Measurements from ENCODE around the gene OR52W1.

OR52W1 gene, protein sequence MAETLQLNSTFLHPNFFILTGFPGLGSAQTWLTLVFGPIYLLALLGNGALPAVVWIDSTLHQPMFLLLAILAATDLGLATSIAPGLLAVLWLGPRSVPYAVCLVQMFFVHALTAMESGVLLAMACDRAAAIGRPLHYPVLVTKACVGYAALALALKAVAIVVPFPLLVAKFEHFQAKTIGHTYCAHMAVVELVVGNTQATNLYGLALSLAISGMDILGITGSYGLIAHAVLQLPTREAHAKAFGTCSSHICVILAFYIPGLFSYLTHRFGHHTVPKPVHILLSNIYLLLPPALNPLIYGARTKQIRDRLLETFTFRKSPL

DNA sequence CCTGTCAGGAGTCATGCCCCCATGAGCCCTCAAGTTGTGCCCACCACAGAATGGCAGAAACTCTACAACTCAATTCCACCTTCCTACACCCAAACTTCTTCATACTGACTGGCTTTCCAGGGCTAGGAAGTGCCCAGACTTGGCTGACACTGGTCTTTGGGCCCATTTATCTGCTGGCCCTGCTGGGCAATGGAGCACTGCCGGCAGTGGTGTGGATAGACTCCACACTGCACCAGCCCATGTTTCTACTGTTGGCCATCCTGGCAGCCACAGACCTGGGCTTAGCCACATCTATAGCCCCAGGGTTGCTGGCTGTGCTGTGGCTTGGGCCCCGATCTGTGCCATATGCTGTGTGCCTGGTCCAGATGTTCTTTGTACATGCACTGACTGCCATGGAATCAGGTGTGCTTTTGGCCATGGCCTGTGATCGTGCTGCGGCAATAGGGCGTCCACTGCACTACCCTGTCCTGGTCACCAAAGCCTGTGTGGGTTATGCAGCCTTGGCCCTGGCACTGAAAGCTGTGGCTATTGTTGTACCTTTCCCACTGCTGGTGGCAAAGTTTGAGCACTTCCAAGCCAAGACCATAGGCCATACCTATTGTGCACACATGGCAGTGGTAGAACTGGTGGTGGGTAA, at the start of gene OR52W1:
Gene OR52W1, plus strand, starts transcription at position 51 of the 637 bp plus-strand sequence. Its CDS starts 0 bp downstream, at position 51.
- H2AFZ ChIP-seq (ENCODE audit: low read depth, low read length, severe bottlenecking): no peak within 1 kb of the TSS
- no peaks in the 10 kb centered on the region for H3K79me2 ChIP-seq (ENCODE audit: insufficient read depth, low read length)
- H3K27me3 ChIP-seq (ENCODE audit: low read length): no peaks in the 10 kb centered on the region
- TF ChIP-seq EZH2phosphoT487 (conservative IDR thresholded peaks at IDR 0.05; ENCODE audit: low read length): no peak
- TF ChIP-seq, protein P1, sequence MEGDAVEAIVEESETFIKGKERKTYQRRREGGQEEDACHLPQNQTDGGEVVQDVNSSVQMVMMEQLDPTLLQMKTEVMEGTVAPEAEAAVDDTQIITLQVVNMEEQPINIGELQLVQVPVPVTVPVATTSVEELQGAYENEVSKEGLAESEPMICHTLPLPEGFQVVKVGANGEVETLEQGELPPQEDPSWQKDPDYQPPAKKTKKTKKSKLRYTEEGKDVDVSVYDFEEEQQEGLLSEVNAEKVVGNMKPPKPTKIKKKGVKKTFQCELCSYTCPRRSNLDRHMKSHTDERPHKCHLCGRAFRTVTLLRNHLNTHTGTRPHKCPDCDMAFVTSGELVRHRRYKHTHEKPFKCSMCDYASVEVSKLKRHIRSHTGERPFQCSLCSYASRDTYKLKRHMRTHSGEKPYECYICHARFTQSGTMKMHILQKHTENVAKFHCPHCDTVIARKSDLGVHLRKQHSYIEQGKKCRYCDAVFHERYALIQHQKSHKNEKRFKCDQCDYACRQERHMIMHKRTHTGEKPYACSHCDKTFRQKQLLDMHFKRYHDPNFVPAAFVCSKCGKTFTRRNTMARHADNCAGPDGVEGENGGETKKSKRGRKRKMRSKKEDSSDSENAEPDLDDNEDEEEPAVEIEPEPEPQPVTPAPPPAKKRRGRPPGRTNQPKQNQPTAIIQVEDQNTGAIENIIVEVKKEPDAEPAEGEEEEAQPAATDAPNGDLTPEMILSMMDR (IDR thresholded peaks at IDR 0.05; ENCODE audit: insufficient read depth, low read length, poor library complexity, severe bottlenecking): no peak
- H3F3A ChIP-seq (ENCODE audit: insufficient read depth): no peaks in the 10 kb centered on the region
- H3K4me3 ChIP-seq (ENCODE audit: insufficient read depth, low read length, poor library complexity, severe bottlenecking): no peak within 1 kb of the TSS
- H3K9me2 ChIP-seq (replicated peaks; ENCODE audit: insufficient read depth, low read length): no peaks in the 10 kb centered on the region
- H3K9me3 ChIP-seq (ENCODE audit: insufficient read depth, low read length): no peaks in the 10 kb centered on the region
- no peak within 1 kb of the TSS for H3K27ac ChIP-seq (ENCODE audit: low read depth, low read length)
- H3K36me3 ChIP-seq (ENCODE audit: low read length): no peaks in the 10 kb centered on the region
- H3K9ac ChIP-seq (ENCODE audit: low read length): no peak within 1 kb of the TSS
- H4K20me1 ChIP-seq (ENCODE audit: low read depth, low read length): no peaks in the 10 kb centered on the region
- H3K4me2 ChIP-seq (ENCODE audit: low read depth, low read length, poor library complexity, severe bottlenecking): no peak within 1 kb of the TSS

DNA sequence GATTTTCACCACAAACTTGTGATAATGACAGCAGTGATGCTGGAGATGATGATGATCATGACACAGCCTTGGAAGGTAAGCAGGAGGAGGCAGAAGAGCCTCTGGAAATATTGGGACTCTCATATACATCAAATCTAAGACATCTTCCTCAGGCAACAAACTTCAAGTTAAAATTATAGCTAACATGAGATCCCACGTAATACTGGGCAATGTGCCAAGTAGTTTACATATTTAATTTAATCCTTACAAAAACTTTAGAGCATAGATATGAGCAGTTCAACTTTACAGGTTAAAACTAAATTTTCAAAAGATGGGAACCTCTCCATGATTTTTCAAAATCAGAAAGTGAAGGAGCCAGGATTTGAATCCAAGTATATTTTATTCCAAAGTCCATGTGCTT, 47.9 kb upstream of the OR52W1 start:
- H3K79me2 ChIP-seq (ENCODE audit: insufficient read depth, low read length): no peaks in the 10 kb centered on the region
- no peak for TF ChIP-seq EZH2phosphoT487 (conservative IDR thresholded peaks at IDR 0.05; ENCODE audit: low read length)
- TF ChIP-seq, protein P1 (IDR thresholded peaks at IDR 0.05; ENCODE audit: insufficient read depth, low read length, poor library complexity, severe bottlenecking): no peak
- no peaks in the 10 kb centered on the region for H3K36me3 ChIP-seq (ENCODE audit: low read length)
- H3K27ac ChIP-seq (ENCODE audit: low read depth, low read length): no peak overlapping the region
- no peaks in the 10 kb centered on the region for H3K9me2 ChIP-seq (replicated peaks; ENCODE audit: insufficient read depth, low read length)
- H4K20me1 ChIP-seq (ENCODE audit: low read depth, low read length): no peaks in the 10 kb centered on the region
- no peak overlapping the region for H2AFZ ChIP-seq (ENCODE audit: low read depth, low read length, severe bottlenecking)
- H3F3A ChIP-seq (ENCODE audit: insufficient read depth): no peaks in the 10 kb centered on the region
- no peak overlapping the region for H3K4me2 ChIP-seq (ENCODE audit: low read depth, low read length, poor library complexity, severe bottlenecking)
- H3K9me3 ChIP-seq (ENCODE audit: insufficient read depth, low read length): no peaks in the 10 kb centered on the region
- no peak overlapping the region for H3K4me3 ChIP-seq (ENCODE audit: insufficient read depth, low read length, poor library complexity, severe bottlenecking)
- H3K27me3 ChIP-seq (ENCODE audit: low read length): no peaks in the 10 kb centered on the region
- H3K9ac ChIP-seq (ENCODE audit: low read length): no peak overlapping the region

DNA sequence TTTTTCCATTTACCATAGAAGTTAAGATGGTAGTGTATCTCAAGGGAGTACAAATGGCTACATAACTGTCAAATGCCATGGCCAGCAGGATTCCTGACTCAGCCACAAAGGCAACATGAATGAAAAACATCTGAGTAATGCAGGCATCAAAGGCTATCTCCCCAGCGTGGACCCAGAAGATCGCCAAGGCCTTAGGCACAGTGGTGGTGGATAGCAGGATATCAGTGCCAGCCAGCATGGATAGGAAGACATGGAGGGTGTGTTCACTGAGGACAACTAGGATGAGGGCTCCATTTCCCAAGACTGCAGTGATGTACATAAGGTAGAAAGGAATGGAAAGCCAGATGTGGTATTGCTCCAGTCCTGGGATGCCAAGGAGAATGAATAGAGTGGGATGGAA, 46.9 kb upstream of the OR52W1 start:
- H3F3A ChIP-seq (ENCODE audit: insufficient read depth): no peaks in the 10 kb centered on the region
- no peak for TF ChIP-seq EZH2phosphoT487 (conservative IDR thresholded peaks at IDR 0.05; ENCODE audit: low read length)
- no peak overlapping the region for H3K4me3 ChIP-seq (ENCODE audit: insufficient read depth, low read length, poor library complexity, severe bottlenecking)
- no peaks in the 10 kb centered on the region for H3K9me2 ChIP-seq (replicated peaks; ENCODE audit: insufficient read depth, low read length)
- H3K27me3 ChIP-seq (ENCODE audit: low read length): no peaks in the 10 kb centered on the region
- no peak overlapping the region for H3K4me2 ChIP-seq (ENCODE audit: low read depth, low read length, poor library complexity, severe bottlenecking)
- no peaks in the 10 kb centered on the region for H3K9me3 ChIP-seq (ENCODE audit: insufficient read depth, low read length)
- no peak overlapping the region for H2AFZ ChIP-seq (ENCODE audit: low read depth, low read length, severe bottlenecking)
- no peak overlapping the region for H3K9ac ChIP-seq (ENCODE audit: low read length)
- H4K20me1 ChIP-seq (ENCODE audit: low read depth, low read length): no peaks in the 10 kb centered on the region
- H3K36me3 ChIP-seq (ENCODE audit: low read length): no peaks in the 10 kb centered on the region
- H3K27ac ChIP-seq (ENCODE audit: low read depth, low read length): no peak overlapping the region
- H3K79me2 ChIP-seq (ENCODE audit: insufficient read depth, low read length): no peaks in the 10 kb centered on the region
